Dendritic cell treated with granulocyte-macrophage colony-stimulating factor and Interleukin-4, amounts not matched to agents 40 ng/mL and 50 ng/mL, for 4 days (primary cell): Measurements from ENCODE around the gene GADD45A.
A peak's percentile ranks its signal among the peaks of the same experiment; 100 is the strongest.

Experiments
- H3K27ac Mint-ChIP-seq: one replicate; pipeline ENCODE4 v1.8.0; 2022; ENCODE audit warnings: mild to moderate bottlenecking, mixed read lengths
- H3K27me3 Mint-ChIP-seq: one replicate; pipeline ENCODE4 v1.8.0; 2022; ENCODE audit warnings: mild to moderate bottlenecking, mixed read lengths
- H3K36me3 Mint-ChIP-seq: one replicate; pipeline ENCODE4 v1.8.0; 2022; ENCODE audit warnings: low read depth, mixed read lengths
- H3K4me1 Mint-ChIP-seq: one replicate; pipeline ENCODE4 v1.8.0; 2022; ENCODE audit warnings: low read depth, mixed read lengths
- H3K4me3 Mint-ChIP-seq: one replicate; pipeline ENCODE4 v1.8.0; 2022; ENCODE audit warnings: mild to moderate bottlenecking, moderate library complexity, mixed read lengths
- H3K9me3 Mint-ChIP-seq: one replicate; pipeline ENCODE4 v1.8.0; 2022; ENCODE audit warnings: mixed read lengths
- intact Hi-C: fragments of 100-400 bp; cut with micrococcal nuclease; formaldehyde crosslinking; loops from one replicate; pipeline ENCODE4 v1.15.0; 2022

GADD45A gene

DNA sequence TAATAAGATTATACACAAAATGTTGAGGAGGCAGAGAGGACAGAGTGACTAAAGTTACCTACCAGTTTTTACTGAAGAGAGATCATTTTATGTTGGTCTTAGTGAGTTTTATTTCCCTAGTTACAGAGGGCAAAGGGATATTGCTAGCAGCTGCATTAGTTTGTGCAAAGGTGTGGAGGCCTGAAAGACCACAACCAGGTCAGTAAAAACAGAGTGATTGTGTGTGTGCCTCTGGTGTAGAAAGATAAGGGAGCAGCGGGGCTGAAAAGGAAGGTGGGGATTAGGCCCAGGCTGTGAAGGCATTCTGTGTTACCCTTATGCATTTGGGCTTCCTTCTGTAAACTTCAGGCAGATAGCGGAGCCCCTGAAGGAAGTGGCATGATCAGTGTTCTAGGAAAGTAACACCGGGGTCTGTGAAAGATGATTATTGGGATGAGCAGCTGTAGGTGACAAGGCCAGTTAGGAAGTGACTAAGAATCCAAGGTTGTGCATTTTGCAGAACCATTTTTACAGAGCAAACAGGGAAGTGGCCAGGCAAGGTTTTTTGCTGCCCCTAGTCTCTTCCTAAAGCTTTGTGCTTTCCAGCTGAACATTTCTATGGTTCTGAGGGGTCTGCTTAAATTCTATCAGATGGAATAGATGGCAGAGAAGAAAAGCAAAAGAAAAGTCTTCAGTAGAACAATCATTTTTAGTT, 3.7 kb downstream of the GADD45A start:
- intact Hi-C loops: loop anchor here (5.0 to 10.0 kb wide), 2 partner anchors 126 to 154 kb away; no protein-coding TSS in a partner anchor
- no peak overlapping the region for H3K4me3 Mint-ChIP-seq
- no peaks in the 10 kb centered on the region for H3K9me3 Mint-ChIP-seq
- H3K36me3 Mint-ChIP-seq: peaks cover 32% of the 10 kb centered on the region
- peaks cover 44% of the 10 kb centered on the region for H3K4me1 Mint-ChIP-seq
- H3K27me3 Mint-ChIP-seq: no peaks in the 10 kb centered on the region
- peak overlapping the region; percentile 4 for H3K27ac Mint-ChIP-seq

DNA sequence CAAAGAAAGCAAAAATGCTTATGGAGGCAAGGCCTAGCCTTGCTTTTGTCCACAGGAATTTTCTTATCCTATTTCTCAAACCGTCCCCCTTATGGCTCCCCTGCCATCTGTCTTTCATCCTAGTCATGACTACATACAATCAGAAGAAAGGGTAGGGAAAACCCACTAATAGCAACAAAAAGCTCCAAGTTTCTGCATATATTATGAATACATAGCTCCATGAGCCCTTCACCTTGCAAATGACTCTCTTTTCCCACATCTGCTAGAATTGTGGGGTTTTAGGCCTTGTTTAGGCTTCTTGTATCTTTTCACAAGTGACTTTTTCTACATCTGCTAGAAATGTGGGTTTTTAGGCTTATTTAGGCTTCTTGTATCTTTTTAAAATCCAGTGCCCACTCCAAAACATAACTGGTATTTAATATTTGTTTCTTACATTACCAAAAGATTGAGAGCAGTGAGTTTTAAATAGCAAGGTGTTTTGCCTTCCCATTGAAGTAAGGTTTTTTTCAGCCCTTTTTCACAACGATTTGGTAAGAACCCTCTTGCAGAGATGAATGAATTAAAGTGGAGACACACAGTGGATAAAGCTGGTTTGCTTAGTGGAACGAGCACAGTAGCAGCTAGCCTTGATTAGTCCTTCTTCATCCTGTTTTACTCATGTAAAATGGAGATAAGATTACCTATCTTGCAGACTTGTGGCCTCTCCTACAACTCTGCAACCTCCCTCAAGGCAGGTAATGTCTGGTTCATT, 4.4 kb downstream of the GADD45A start:
- intact Hi-C loops: loop anchor here (5.0 to 10.0 kb wide), 2 partner anchors 127 to 155 kb away; no protein-coding TSS in a partner anchor
- Mint-ChIP-seq H3K36me3 (peaks cover 32% of the 10 kb centered on the region), H3K4me1 (peaks cover 36% of the 10 kb centered on the region), H3K9me3 (no peaks in the 10 kb centered on the region), H3K27me3 (no peaks in the 10 kb centered on the region), H3K27ac (peak overlapping the region; percentile 4), H3K4me3 (no peak overlapping the region)

DNA sequence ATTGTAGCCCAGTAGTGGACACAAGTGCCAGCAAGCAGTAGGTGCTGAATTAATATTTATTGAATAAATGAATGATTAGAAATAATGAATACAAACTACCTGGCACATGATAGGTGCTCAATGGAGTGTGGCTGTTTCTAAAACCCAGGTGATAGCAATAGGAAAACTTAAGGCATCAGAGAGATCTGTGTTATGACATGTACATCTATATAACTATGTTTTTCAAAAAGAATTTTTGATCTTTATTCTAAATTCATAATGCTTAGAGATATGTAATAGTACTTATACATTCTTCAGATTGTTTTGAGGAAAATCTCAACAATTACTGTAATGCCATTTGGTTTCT, 5.0 kb downstream of the GADD45A start:
- no peak overlapping the region for H3K4me3 Mint-ChIP-seq
- no peaks in the 10 kb centered on the region for H3K27me3 Mint-ChIP-seq
- intact Hi-C loops: no loop called here
- H3K9me3 Mint-ChIP-seq: no peaks in the 10 kb centered on the region
- H3K4me1 Mint-ChIP-seq: peaks cover 32% of the 10 kb centered on the region
- peaks cover 30% of the 10 kb centered on the region for H3K36me3 Mint-ChIP-seq
- H3K27ac Mint-ChIP-seq: no peak overlapping the region

DNA sequence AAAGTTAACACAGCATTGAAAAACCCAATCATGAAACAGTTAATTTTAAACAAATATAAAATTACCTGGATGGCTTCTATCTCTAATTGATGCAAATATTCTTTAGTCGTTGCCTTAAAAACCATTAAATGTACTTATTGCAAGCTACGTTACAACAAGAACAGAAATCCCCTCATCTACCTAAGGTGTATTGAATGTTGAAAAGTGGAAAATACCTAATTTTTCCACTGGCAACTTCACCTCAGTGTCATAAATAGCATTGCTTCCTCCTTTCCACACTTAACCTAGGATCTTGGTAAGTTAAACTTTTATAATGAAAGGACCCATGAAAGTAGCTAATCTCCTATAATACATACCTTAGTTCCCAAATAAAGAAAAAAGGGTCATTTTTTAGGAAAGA, 5.4 kb downstream of the GADD45A start:
- Mint-ChIP-seq H3K4me1 (peaks cover 32% of the 10 kb centered on the region), H3K27ac (no peak overlapping the region), H3K9me3 (no peaks in the 10 kb centered on the region), H3K4me3 (no peak overlapping the region), H3K27me3 (no peaks in the 10 kb centered on the region), H3K36me3 (peaks cover 26% of the 10 kb centered on the region)
- intact Hi-C loops: no loop called here

DNA sequence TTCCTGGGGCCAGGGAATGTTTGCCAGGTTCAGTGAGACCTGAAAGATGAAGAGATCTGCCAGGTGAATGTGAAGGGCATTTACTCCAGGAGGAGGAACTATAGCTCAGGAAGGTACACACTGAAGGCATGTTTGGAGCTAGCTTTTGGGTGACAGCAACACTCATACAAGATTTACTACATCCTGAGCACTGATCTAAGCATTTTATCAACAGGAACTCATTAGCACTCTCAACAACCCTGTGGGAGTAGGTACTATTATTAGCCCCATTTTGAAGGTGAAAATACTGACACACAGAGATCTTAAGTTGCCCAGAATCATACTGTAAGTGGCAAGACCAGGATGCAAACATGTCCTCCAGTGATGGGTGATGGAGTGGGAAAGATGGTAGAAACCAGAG, 6.7 kb downstream of the GADD45A start:
- Mint-ChIP-seq H3K27ac (no peak overlapping the region), H3K9me3 (no peaks in the 10 kb centered on the region), H3K4me1 (peaks cover 27% of the 10 kb centered on the region), H3K4me3 (no peak overlapping the region), H3K36me3 (peaks cover 13% of the 10 kb centered on the region), H3K27me3 (no peaks in the 10 kb centered on the region)
- intact Hi-C loops: no loop called here

DNA sequence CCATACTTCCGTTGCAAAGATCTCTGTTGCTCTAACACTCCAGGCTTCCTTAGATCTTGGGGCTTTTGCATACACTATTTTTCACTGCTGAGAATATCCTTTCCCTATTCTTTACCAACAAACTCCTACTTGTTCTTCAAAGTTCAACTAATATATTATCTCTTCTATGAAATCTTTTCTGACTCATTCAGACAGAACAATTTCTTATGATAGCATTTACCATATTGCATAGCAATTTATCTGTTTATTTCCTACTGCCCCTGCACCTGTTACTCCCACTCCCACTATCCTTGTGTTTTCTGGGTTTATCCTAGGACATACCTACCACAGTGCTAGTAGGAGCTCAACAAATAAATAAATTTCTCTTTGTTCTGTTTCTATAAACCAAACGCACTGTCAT, 11.0 kb downstream of the GADD45A start:
- Mint-ChIP-seq H3K27ac (no peak overlapping the region), H3K9me3 (no peaks in the 10 kb centered on the region), H3K4me1 (no peaks in the 10 kb centered on the region), H3K36me3 (no peaks in the 10 kb centered on the region), H3K4me3 (no peak overlapping the region), H3K27me3 (no peaks in the 10 kb centered on the region)
- intact Hi-C loops: no loop called here

DNA sequence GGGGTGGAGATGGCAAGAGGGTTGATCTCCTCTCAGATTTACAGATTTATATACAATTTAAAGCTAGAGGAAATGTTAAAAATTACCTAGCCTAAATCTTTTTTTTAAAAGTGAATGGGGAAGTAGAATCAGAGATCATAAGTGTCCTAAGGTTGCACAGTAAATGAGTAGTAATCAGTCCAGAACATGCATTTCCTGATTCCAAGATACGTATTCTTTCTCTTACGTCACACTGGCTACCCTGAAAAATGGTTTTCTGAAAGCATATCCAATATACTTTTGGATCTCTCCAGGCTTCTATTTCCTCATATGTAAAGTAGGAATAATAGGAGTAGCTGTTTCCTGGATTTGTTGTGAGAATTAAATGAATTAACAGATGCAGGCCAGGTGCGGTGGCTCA, 11.7 kb downstream of the GADD45A start:
- H3K27ac Mint-ChIP-seq: no peak overlapping the region
- H3K9me3 Mint-ChIP-seq: no peaks in the 10 kb centered on the region
- H3K4me3 Mint-ChIP-seq: no peak overlapping the region
- H3K36me3 Mint-ChIP-seq: no peaks in the 10 kb centered on the region
- intact Hi-C loops: no loop called here
- no peaks in the 10 kb centered on the region for H3K4me1 Mint-ChIP-seq
- no peaks in the 10 kb centered on the region for H3K27me3 Mint-ChIP-seq

DNA sequence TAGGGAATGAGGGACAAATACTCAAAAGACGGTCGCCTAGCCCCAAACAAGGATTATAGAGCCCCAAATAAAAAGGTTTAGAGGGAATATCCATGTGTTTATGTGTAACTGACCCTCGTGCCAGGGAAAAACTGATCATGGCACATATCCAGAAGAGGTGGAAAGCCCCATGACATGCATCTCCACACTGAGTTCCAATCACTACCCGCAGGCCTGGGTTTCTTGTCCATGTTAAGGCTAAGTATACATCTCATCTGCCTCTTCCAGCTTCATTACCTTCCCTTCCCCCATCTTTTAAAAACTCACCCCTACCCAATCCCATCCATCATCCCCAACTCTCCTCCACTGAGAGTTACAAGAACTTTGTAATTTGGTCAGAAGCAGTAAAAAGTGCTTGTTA, 15.2 kb downstream of the GADD45A start:
- intact Hi-C loops: no loop called here

DNA sequence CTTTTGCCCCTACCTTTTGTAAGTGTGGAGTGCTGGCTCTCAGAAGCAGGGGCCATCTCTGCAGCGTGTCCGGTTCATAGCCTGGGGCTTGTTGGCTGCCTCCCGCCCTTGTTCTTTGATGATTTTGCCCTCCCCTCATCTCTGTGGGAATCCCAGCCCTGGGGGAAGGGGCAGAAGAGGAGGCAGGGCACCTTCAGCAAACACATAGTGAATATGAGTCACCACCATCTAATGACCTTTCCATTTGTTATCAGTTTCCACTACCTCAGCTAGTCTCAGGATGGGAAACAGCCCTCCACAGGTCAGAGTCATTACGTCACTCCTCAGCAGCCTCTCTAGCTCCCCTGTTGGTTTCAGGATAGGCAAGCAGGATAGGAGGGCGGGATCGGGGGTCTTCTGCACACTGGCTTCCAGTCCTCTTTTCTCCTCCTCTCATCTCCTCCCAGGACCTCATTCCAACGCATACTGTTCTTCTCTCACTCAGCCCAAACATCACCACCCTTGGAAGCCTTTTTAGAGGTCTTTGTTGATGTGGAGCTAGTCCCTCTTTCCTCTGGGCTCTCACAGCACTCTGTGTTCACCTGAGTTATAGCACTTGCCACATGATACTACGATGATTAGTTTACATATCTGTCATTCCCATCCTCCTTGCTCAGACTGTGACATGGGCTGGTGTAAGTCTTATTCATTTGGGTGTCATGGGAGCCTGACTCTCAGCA, 15.8 kb downstream of the GADD45A start:
- intact Hi-C loops: no loop called here
- no peak overlapping the region for H3K27ac Mint-ChIP-seq
- H3K36me3 Mint-ChIP-seq: no peaks in the 10 kb centered on the region

More for the DNA sequence above, 15.2 kb downstream of the GADD45A start:
- no peak overlapping the region for H3K4me3 Mint-ChIP-seq
- H3K4me1 Mint-ChIP-seq: no peaks in the 10 kb centered on the region
- no peak overlapping the region for H3K27ac Mint-ChIP-seq
- no peaks in the 10 kb centered on the region for H3K9me3 Mint-ChIP-seq
- H3K27me3 Mint-ChIP-seq: no peaks in the 10 kb centered on the region
- no peaks in the 10 kb centered on the region for H3K36me3 Mint-ChIP-seq

DNA sequence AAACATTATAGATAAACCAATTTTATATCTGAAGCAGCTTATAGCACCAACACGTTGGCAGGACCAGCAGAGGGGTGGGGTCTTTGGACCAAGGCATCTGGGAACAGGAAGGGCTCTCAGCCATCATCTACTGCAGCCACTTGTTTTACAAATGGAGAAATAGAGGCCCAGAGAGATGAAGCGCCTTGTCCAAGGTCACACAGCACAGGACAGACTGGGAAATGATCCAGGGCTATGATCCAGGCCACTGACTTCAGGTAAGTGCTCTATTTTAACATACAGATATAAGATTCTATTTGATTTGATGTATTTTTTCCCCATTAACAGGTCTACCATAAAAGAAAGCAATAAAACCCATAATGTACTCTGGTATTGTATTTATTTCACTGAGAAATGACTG, 16.9 kb downstream of the GADD45A start:
- Mint-ChIP-seq H3K9me3 (no peaks in the 10 kb centered on the region), H3K4me1 (no peaks in the 10 kb centered on the region), H3K36me3 (no peaks in the 10 kb centered on the region), H3K27me3 (no peaks in the 10 kb centered on the region), H3K27ac (no peak overlapping the region), H3K4me3 (no peak overlapping the region)
- intact Hi-C loops: no loop called here

More for the DNA sequence above, 15.8 kb downstream of the GADD45A start:
- no peaks in the 10 kb centered on the region for H3K4me1 Mint-ChIP-seq
- H3K4me3 Mint-ChIP-seq: no peak overlapping the region
- no peaks in the 10 kb centered on the region for H3K27me3 Mint-ChIP-seq
- no peaks in the 10 kb centered on the region for H3K9me3 Mint-ChIP-seq

DNA sequence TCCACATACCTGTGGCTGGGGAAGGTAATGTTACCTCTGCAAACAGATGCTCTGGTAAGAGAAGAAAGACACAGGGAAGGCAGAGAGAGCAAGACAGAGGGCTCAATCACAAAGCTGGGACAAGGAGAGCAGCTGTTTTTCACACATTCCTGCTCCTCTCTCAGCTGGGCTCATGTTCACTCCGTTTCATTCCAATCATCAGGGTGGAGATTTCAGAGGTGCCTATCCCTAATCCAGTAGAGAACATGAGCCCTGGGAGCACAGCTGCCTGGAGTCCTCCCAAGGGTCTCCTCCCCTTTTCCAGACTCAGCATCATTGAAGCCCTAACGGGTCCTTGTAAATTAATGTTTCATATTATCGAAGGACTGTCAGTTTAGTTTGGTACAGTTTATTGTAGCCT, 19.4 kb downstream of the GADD45A start:
- Mint-ChIP-seq H3K36me3 (no peaks in the 10 kb centered on the region), H3K27me3 (no peaks in the 10 kb centered on the region), H3K4me3 (no peak overlapping the region), H3K4me1 (no peaks in the 10 kb centered on the region), H3K27ac (no peak overlapping the region), H3K9me3 (no peaks in the 10 kb centered on the region)
- intact Hi-C loops: no loop called here

DNA sequence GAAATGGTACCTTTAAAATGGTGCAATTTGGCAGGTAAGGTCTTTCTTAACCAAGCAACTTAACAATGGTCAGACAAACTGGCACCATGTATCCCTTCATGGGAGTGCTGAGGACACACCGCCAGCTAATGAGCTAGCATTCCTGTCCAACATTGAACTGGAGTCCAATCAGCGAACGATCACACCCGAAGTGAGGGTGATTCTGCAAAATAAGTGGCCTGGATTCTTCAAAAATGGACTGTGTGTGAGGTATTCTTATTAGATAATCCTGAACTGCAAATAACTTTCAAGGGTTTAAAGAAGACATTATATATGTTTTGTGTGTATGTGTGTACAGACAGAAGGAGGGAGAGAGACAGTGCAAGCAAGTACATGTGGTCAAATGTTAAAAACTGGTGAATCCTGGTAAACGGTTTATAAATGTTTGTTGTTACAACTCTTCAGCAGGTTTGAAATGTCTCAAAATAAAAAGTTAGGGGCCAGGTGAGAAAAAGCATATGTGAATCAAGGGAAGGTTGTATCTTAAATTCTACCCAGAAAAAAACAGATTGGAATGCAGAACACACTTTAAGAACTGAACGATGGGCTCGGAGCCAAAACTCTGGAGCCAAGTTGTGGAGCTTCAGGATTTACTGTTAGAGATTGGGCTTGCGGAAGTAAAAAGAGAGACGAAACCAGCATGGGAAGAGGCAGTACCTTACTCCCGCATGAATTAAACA, 20.9 kb downstream of the GADD45A start:
- no peak overlapping the region for H3K4me3 Mint-ChIP-seq
- H3K9me3 Mint-ChIP-seq: no peaks in the 10 kb centered on the region
- H3K4me1 Mint-ChIP-seq: no peaks in the 10 kb centered on the region
- no peak overlapping the region for H3K27ac Mint-ChIP-seq
- intact Hi-C loops: no loop called here
- no peaks in the 10 kb centered on the region for H3K36me3 Mint-ChIP-seq
- H3K27me3 Mint-ChIP-seq: no peaks in the 10 kb centered on the region

DNA sequence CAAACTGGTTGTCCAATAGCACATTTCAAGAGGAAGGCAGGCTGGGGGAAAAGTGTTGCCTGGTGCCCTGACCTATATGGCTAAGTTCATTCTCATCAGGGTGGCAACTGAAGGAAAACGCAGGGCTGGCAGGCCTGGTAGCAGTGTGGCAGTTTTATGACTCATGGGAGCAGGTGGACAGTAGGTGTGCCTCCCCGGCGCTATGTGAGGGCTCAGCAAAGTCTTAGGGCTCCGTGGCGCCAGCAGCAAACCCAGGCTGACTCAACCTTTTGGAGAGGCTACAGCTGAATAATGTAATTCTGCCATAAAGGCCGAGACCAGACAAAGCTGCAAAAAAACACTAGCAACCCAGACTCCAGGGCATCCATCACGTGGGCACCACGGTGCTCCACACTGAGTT, 23.6 kb downstream of the GADD45A start:
- Mint-ChIP-seq H3K27me3 (no peaks in the 10 kb centered on the region), H3K27ac (no peak overlapping the region), H3K4me3 (no peak overlapping the region), H3K9me3 (no peaks in the 10 kb centered on the region), H3K36me3 (no peaks in the 10 kb centered on the region), H3K4me1 (peaks cover 5% of the 10 kb centered on the region)
- intact Hi-C loops: no loop called here

DNA sequence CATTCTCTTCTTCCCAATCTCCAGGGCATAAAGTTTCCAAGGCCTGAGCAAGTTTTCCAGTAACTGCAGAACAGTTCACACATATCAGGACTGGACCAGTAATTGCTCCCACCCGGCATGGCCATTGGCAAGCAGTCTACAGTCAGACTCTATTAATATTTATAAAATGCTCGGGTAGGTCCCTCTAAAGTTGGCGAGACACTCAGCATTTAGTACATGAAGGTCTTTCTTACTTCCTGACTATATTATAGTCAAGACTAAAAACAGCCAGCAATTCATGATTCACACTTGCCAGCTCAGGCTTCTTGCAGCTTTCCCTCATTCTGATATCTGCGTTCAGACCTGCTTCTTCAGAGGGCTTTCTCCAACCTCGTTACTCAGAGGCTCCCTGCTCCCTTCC, 25.4 kb downstream of the GADD45A start:
- Mint-ChIP-seq H3K4me1 (peaks cover 5% of the 10 kb centered on the region), H3K36me3 (no peaks in the 10 kb centered on the region), H3K4me3 (no peak overlapping the region), H3K9me3 (no peaks in the 10 kb centered on the region), H3K27me3 (no peaks in the 10 kb centered on the region), H3K27ac (no peak overlapping the region)
- intact Hi-C loops: no loop called here
